Fibroblast of pulmonary artery (primary cell): ENCODE data around the gene GIMAP5.

ENCODE experiments used
- DNase-seq: peaks from one replicate; pipeline ENCODE4 v3.0.0-alpha.2; 2010; ENCODE audit warnings: low read depth
- H3K4me3 ChIP-seq: replicated peaks from 2 replicates; pipeline ENCODE4 v1.5.1; 2011; ENCODE audit warnings: low read depth, mild to moderate bottlenecking, control low read depth, low read length, moderate library complexity
- TF ChIP-seq, protein P1 (sequence below): IDR thresholded peaks from 2 replicates; pipeline ENCODE4 v1.5.1; 2011; ENCODE audit warnings: mild to moderate bottlenecking, control low read depth, low read length, inconsistent platforms; ENCODE audit errors: missing control alignments

GIMAP5 gene

DNA sequence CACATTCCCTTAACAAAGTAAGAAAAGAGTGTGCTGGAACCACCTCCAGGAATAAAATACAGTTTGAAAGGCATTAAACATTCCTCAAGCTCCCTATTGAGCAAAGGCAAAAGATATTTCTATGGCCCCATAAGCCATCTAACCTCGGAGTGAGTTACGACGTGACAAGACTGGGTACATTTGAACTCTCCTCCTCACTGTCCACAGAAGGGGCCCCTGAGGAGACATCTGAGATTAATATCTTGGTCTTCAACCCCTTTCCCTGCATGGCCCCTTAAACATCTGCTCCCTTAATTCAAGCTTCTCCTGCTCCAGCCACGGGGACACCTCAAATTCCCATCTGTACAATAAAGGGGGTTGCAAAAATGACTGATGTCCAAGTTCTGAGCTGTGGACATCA lies 20.3 kb upstream of the GIMAP5 start:
- DNase-seq = no peak
- TF ChIP-seq, protein P1, sequence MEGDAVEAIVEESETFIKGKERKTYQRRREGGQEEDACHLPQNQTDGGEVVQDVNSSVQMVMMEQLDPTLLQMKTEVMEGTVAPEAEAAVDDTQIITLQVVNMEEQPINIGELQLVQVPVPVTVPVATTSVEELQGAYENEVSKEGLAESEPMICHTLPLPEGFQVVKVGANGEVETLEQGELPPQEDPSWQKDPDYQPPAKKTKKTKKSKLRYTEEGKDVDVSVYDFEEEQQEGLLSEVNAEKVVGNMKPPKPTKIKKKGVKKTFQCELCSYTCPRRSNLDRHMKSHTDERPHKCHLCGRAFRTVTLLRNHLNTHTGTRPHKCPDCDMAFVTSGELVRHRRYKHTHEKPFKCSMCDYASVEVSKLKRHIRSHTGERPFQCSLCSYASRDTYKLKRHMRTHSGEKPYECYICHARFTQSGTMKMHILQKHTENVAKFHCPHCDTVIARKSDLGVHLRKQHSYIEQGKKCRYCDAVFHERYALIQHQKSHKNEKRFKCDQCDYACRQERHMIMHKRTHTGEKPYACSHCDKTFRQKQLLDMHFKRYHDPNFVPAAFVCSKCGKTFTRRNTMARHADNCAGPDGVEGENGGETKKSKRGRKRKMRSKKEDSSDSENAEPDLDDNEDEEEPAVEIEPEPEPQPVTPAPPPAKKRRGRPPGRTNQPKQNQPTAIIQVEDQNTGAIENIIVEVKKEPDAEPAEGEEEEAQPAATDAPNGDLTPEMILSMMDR = no peak
- H3K4me3 ChIP-seq = no peak overlapping the region

DNA sequence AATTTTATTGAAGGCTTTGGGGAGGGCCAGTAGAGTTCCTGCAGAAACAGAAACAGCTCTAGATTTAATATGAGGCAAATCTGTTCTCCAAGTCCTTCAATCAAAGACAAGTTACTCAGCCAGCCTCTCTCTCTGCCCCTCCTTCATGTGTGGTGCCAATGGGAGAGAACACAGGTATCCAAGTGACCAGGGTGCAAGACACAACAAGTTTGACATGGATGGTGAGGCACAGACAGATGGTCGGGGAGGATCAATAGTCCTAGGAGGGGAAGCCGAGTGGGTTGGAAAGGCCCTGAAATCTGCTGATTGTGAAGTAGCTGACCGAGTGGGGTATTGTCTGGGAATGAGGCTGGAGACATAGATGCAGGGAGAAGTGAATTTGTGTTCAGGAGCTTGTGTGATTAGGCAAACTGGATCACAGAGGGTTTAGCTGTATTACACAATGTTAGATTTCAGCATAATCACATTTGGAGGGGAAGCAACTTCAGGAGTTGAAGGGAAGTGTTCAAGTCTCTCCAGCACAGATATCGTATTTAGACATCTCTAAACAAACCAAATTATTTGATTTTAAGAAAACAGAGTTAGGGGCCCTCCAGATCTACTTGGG lies 19.3 kb upstream of the GIMAP5 start:
- no peak for DNase-seq
- TF ChIP-seq, protein P1 = no peak
- no peak overlapping the region for H3K4me3 ChIP-seq

DNA sequence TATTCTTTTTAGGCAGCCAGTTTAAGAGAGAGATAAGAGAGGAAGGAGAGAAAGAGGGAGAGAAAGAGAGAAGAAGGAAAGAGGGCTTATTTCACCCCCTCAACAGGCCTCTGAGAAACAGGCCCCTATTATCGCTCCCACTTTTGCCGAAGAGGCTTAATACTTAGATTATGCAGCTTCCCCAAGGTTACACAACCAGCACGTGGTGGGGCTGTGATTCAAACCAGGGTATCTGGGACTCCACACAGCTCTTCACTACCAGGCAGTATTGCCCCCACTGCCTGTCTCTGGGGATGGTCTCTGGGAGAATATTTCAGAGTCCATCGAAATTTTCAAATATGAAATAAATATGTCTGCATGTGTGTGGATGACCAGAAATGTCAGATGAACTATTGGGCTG lies 17.8 kb upstream of the GIMAP5 start:
- H3K4me3 ChIP-seq = no peak overlapping the region
- TF ChIP-seq, protein P1 = no peak
- no peak for DNase-seq

DNA sequence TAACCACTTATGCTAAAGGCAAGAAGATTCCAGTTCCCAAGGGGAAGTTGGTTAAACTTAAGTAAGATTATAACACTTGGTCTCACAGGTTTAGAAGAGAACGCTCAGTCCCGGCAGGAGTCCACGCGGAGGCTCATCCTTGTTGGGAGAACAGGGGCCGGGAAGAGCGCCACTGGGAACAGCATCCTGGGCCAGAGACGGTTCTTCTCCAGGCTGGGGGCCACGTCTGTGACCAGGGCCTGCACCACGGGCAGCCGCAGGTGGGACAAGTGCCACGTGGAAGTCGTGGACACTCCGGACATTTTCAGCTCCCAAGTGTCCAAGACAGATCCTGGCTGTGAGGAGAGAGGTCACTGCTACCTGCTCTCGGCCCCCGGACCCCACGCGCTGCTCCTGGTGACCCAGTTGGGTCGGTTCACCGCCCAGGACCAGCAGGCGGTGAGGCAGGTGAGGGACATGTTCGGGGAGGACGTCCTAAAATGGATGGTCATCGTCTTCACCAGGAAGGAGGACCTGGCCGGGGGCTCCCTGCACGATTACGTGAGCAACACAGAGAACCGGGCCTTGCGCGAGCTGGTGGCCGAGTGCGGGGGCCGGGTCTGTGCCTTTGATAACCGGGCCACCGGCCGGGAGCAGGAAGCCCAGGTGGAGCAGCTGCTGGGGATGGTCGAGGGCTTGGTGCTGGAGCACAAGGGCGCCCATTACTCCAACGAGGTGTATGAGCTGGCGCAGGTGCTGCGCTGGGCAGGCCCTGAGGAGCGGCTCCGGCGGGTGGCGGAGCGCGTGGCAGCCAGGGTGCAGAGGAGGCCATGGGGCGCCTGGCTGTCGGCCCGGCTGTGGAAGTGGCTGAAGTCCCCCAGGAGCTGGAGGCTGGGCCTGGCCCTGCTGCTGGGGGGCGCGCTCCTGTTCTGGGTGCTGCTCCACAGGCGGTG lies 17.0 kb upstream of the GIMAP5 start:
- TF ChIP-seq, protein P1 = no peak
- no peak for DNase-seq
- H3K4me3 ChIP-seq = no peak overlapping the region

DNA sequence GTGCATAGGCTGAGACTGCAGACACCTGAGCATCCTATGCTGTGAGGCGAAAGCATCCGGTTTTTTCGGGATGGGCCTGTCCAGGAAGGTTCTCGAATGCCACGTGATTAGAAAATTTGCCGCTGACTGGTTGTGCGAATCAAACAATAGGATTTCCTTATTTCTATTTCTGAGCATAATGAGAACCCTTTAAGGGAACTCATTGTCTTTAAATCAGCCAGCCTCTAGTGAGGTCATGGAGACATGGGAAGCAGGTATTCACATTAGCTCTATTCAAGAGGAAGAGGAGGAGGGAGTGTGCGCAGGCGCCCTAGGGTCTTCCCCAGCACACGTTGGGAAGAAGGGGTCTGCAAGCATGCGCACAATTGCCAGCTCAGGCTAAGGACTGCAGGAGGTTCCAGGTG lies 15.2 kb upstream of the GIMAP5 start:
- TF ChIP-seq, protein P1 = no peak
- no peak for DNase-seq
- no peak overlapping the region for H3K4me3 ChIP-seq

DNA sequence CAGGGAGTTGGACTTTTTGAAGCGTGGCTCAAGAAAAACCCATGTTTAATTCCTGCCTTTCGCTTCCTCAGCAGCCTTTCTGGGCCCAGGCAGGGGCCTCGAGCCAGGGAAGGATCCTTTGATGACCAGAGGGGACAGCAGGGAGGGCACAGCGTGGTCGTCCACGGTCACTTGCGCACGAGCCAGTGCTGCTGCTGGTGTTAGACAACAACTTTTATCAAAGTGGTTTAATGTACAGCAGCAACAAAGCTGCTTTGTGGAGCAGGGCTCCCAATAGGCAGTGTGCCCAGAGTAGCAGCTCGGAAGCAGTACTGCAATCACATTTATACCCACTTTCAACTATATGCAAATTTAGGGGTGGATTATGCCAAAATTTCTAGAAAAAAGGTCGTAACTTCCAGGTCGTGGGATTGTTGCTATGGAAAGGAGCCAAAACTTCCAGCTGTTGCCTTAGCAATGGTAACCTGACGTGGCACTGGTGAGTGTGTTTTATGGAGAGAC lies 14.7 kb upstream of the GIMAP5 start:
- TF ChIP-seq, protein P1 = no peak
- H3K4me3 ChIP-seq = no peak overlapping the region
- no peak for DNase-seq
